Activated CD8-positive, alpha-beta memory T cell treated with anti-CD3 and anti-CD28 coated beads, Interleukin-2, amount 50 U/mL, for 24 hours (primary cell): ENCODE data around the gene MEX3D.
"Not testable (repeated sequence)": the region's sequence is repeated elsewhere in the genome, so short reads cannot be mapped to it uniquely, and the experiment has no call there.

Experiments used
- DNase-seq: peaks from one replicate; pipeline ENCODE4 v3.0.0-alpha.2; 2020; ENCODE audit errors: extremely low read depth

The MEX3D gene

GRCh38 chr19:1572795-1573194 lies 4.7 kb upstream of the MEX3D start:
- DNase-seq: no peak

GRCh38 chr19:1571358-1571757 lies 3.2 kb upstream of the MEX3D start:
- no peak for DNase-seq

GRCh38 chr19:1570836-1571235 lies 2.7 kb upstream of the MEX3D start:
- no peak for DNase-seq

GRCh38 chr19:1569997-1570396 lies 1.9 kb upstream of the MEX3D start:
- DNase-seq: no peak

- DNase-seq: no peak
These were observed 287 bp downstream of the MEX3D start for GRCh38 chr19:1567848-1568227.

- DNase-seq: no peak
These were observed 843 bp downstream of the MEX3D start for GRCh38 chr19:1567116-1567847.

- DNase-seq: no peak
These were observed 1.6 kb downstream of the MEX3D start for GRCh38 chr19:1566392-1567115.

- DNase-seq: no peak
These were observed 4.9 kb downstream of the MEX3D start for GRCh38 chr19:1563251-1563650.

- no peak for DNase-seq
These were observed 6.8 kb downstream of the MEX3D start for GRCh38 chr19:1561236-1561842.

- no peak for DNase-seq
These were observed 7.7 kb downstream of the MEX3D start for GRCh38 chr19:1560286-1560882.

- no peak for DNase-seq
These were observed 9.6 kb downstream of the MEX3D start for GRCh38 chr19:1558552-1558951.

- no peak for DNase-seq
These were observed 11.6 kb downstream of the MEX3D start for GRCh38 chr19:1556390-1557070.

GRCh38 chr19:1555487-1556389 lies 12.4 kb downstream of the MEX3D start:
- no peak for DNase-seq

GRCh38 chr19:1554968-1555367 lies 13.2 kb downstream of the MEX3D start:
- DNase-seq: no peak

GRCh38 chr19:1553415-1553814 lies 14.7 kb downstream of the MEX3D start:
- DNase-seq: no peak

GRCh38 chr19:1551068-1552040 lies 16.8 kb downstream of the MEX3D start:
- DNase-seq: no peak

GRCh38 chr19:1549332-1549945 lies 18.7 kb downstream of the MEX3D start:
- no peak for DNase-seq

GRCh38 chr19:1540365-1540925 lies 27.7 kb downstream of the MEX3D start:
- DNase-seq: no peak

- not testable (repeated sequence) for DNase-seq
These were observed 28.4 kb downstream of the MEX3D start for GRCh38 chr19:1539749-1540148.
